SK-N-SH treated with all-trans-retinoic acid at 6 μM for 48 hours (cell line): ENCODE data around the gene PCDHA7.
"Not testable (repeated sequence)": the region's sequence is repeated elsewhere in the genome, so short reads cannot be mapped to it uniquely, and the experiment has no call there.

Experiments
- ATAC-seq: fragments of 200-7000 bp; cut with Tn5 transposase; 3 replicates; pipeline ENCODE4 v1.9.1; 2020; ENCODE audit warnings: mild to moderate bottlenecking, moderate library complexity
- BACH2 ChIP-seq: fragments of 250-450 bp; sonication (Bioruptor Pico); IDR thresholded peaks from 2 replicates; pipeline ENCODE4 v1.9.0; 2021; ENCODE audit warnings: mild to moderate bottlenecking, borderline replicate concordance
- CSDC2 ChIP-seq: fragments of 250-450 bp; sonication (Bioruptor Pico); IDR thresholded peaks from 2 replicates; pipeline ENCODE4 v1.5.0; 2020; ENCODE audit warnings: mild to moderate bottlenecking, moderate library complexity
- CSRNP3 ChIP-seq: fragments of 250-450 bp; sonication (Bioruptor Pico); IDR thresholded peaks from 2 replicates; pipeline ENCODE4 v1.5.1; 2021; ENCODE audit warnings: mild to moderate bottlenecking, moderate library complexity
- ESRRG ChIP-seq: fragments of 250-450 bp; sonication (Bioruptor Pico); IDR thresholded peaks from 2 replicates; pipeline ENCODE4 v1.6.1; 2021; ENCODE audit warnings: mild to moderate bottlenecking
- ISL1 ChIP-seq: fragments of 250-450 bp; sonication (Bioruptor Pico); IDR thresholded peaks from 2 replicates; pipeline ENCODE4 v2.1.2; 2022; ENCODE audit warnings: mild to moderate bottlenecking, moderate library complexity
- OSR1 ChIP-seq: fragments of 250-450 bp; sonication (Bioruptor Pico); IDR thresholded peaks from 2 replicates; pipeline ENCODE4 v1.8.0; 2022; ENCODE audit warnings: moderate library complexity, mild to moderate bottlenecking, inconsistent platforms
- PATZ1 ChIP-seq: fragments of 250-450 bp; sonication (Bioruptor Pico); IDR thresholded peaks from 2 replicates; pipeline ENCODE4 v1.8.0; 2020; ENCODE audit warnings: mild to moderate bottlenecking, moderate library complexity, borderline replicate concordance
- POU6F1 ChIP-seq: fragments of 250-450 bp; sonication (Bioruptor Pico); IDR thresholded peaks from 2 replicates; pipeline ENCODE4 v1.8.0; 2021; ENCODE audit warnings: low read depth, mild to moderate bottlenecking, moderate library complexity, borderline replicate concordance
- PPARA ChIP-seq: fragments of 250-450 bp; sonication (Bioruptor Pico); IDR thresholded peaks from 2 replicates; pipeline ENCODE4 v1.5.0; 2020; ENCODE audit warnings: mild to moderate bottlenecking, borderline replicate concordance
- RARB ChIP-seq: fragments of 250-450 bp; sonication (Bioruptor Pico); IDR thresholded peaks from 2 replicates; pipeline ENCODE4 v1.8.0; 2021; ENCODE audit warnings: mild to moderate bottlenecking, moderate library complexity
- SNAI2 ChIP-seq: fragments of 250-450 bp; sonication (Bioruptor Pico); IDR thresholded peaks from 2 replicates; pipeline ENCODE4 v1.5.0; 2020; ENCODE audit warnings: mild to moderate bottlenecking, moderate library complexity
- TCF4 ChIP-seq: fragments of 250-450 bp; sonication (Bioruptor Pico); IDR thresholded peaks from 2 replicates; pipeline ENCODE4 v1.8.0; 2021; ENCODE audit warnings: mild to moderate bottlenecking, moderate library complexity, borderline replicate concordance
- TSHZ2 ChIP-seq: fragments of 250-450 bp; sonication (Bioruptor Pico); IDR thresholded peaks from 2 replicates; pipeline ENCODE4 v1.5.0; 2020; ENCODE audit warnings: mild to moderate bottlenecking, moderate library complexity
- ZC3H10 ChIP-seq: fragments of 250-450 bp; sonication (Bioruptor Pico); IDR thresholded peaks from 2 replicates; pipeline ENCODE4 v1.5.1; 2021; ENCODE audit warnings: mild to moderate bottlenecking, moderate library complexity
- ZFP30 ChIP-seq: fragments of 450-650 bp; formaldehyde crosslinking; IDR thresholded peaks from 2 replicates; pipeline ENCODE4 v1.5.0; 2022; ENCODE audit warnings: mild to moderate bottlenecking, moderate library complexity
- ZNF565 ChIP-seq: fragments of 450-650 bp; formaldehyde crosslinking; conservative IDR thresholded peaks from 2 replicates; pipeline ENCODE4 v1.5.0; 2020; ENCODE audit warnings: low read depth, mild to moderate bottlenecking, moderate library complexity
- ZNF8 ChIP-seq: fragments of 450-650 bp; formaldehyde crosslinking; IDR thresholded peaks from 2 replicates; pipeline ENCODE4 v1.5.0; 2020; ENCODE audit warnings: mild to moderate bottlenecking, moderate library complexity

Gene PCDHA7

GRCh38 chr5:140842798-140843733, 9.0 kb downstream of the PCDHA7 start (continued):
- TF ChIP-seq TSHZ2: no peak
- TF ChIP-seq RARB (CRISPR knock-in tag): no peak
- TF ChIP-seq ZFP30 (CRISPR knock-in tag): no peak
- TF ChIP-seq ZNF8 (CRISPR knock-in tag): no peak
- no peak for TF ChIP-seq ESRRG
- TF ChIP-seq POU6F1 (CRISPR knock-in tag): no peak
- TF ChIP-seq PPARA (CRISPR knock-in tag): no peak
- TF ChIP-seq CSRNP3 (CRISPR knock-in tag): no peak

- not testable (repeated sequence) for ATAC-seq
These were observed 14.4 kb downstream of the PCDHA7 start, which contains the start of gene PCDHA9 for GRCh38 chr5:140848139-140849102. Gene PCDHA9 (plus strand): TSS chr5:140848382. CDS start chr5:140848496, 114 bp downstream.

- ATAC-seq: not testable (repeated sequence)
These were observed 16.0 kb downstream of the PCDHA7 start for GRCh38 chr5:140849831-140850634.

- TF ChIP-seq CSDC2 (no peak), ZFP30 (CRISPR knock-in tag) (no peak), BACH2 (CRISPR knock-in tag) (no peak), ZC3H10 (CRISPR knock-in tag) (no peak), TCF4 (no peak), ZNF565 (CRISPR knock-in tag) (no peak), SNAI2 (CRISPR knock-in tag) (no peak), PPARA (CRISPR knock-in tag) (no peak), RARB (CRISPR knock-in tag) (no peak), OSR1 (CRISPR knock-in tag) (no peak), ISL1 (no peak), PATZ1 (CRISPR knock-in tag) (no peak), ESRRG (no peak)
- ATAC-seq: no peak
These were observed 22.0 kb downstream of the PCDHA7 start, which contains the start of gene PCDHA10 for GRCh38 chr5:140855772-140856674. Gene PCDHA10 (plus strand): TSS chr5:140855897. CDS start chr5:140856049, 152 bp downstream.
